NCI-H1417 (cell line): ENCODE measurements around the gene STRN.
"Not testable (repeated sequence)": the region's sequence is repeated elsewhere in the genome, so short reads cannot be mapped to it uniquely, and the experiment has no call there.

Experiments used
- DNase-seq, 3 experiments: peaks; one replicate each; lab custom pipeline; 2025; lab: John Stamatoyannopoulos, UW

The STRN gene

GRCh38 chr2:36966370-36967235 lies at the start of gene STRN:
Gene STRN, minus strand, starts transcription at chr2:36966536. Its CDS starts 73 bp downstream, at chr2:36966463.
- DNase-seq = peak; percentile 98 to 99 (median 98)

- no peak for DNase-seq
Measured at GRCh38 chr2:37013315-37013641, 46.9 kb upstream of the STRN start.

GRCh38 chr2:37011130-37011529 lies 44.8 kb upstream of the STRN start:
- no peak for DNase-seq

- peak in 1 of 3 experiments; percentile 43 for DNase-seq
Measured at GRCh38 chr2:37005118-37005868, 39.0 kb upstream of the STRN start.

GRCh38 chr2:37000988-37001556 lies 34.7 kb upstream of the STRN start:
- no peak for DNase-seq

GRCh38 chr2:37000318-37000717 lies 34.0 kb upstream of the STRN start:
- DNase-seq = no peak

- not testable (repeated sequence) for DNase-seq
Measured at GRCh38 chr2:36999416-36999815, 33.1 kb upstream of the STRN start.

- no peak for DNase-seq
Measured at GRCh38 chr2:36993841-36994620, 27.7 kb upstream of the STRN start.

GRCh38 chr2:36988008-36988407 lies 21.7 kb upstream of the STRN start:
- DNase-seq = no peak

GRCh38 chr2:36982467-36982866 lies 16.1 kb upstream of the STRN start:
- no peak for DNase-seq

GRCh38 chr2:36981911-36982310 lies 15.6 kb upstream of the STRN start:
- no peak for DNase-seq

GRCh38 chr2:36979007-36979406 lies 12.7 kb upstream of the STRN start:
- DNase-seq = not testable (repeated sequence)

GRCh38 chr2:36976065-36976464 lies 9.7 kb upstream of the STRN start:
- DNase-seq = no peak

GRCh38 chr2:36975306-36975705 lies 9.0 kb upstream of the STRN start:
- no peak for DNase-seq

GRCh38 chr2:36973320-36973719 lies 7.0 kb upstream of the STRN start:
- no peak for DNase-seq

GRCh38 chr2:36971990-36972389 lies 5.7 kb upstream of the STRN start:
- DNase-seq = no peak

GRCh38 chr2:36967236-36967876 lies 1.0 kb upstream of the STRN start:
- DNase-seq = peak in 2 of 3 experiments; percentile 49 to 71

GRCh38 chr2:36965751-36966369 lies 476 bp downstream of the STRN start:
- DNase-seq = peak in 2 of 3 experiments; percentile 59 to 87

- no peak for DNase-seq
Measured at GRCh38 chr2:36965206-36965605, 1.1 kb downstream of the STRN start.

GRCh38 chr2:36964496-36965058 lies 1.8 kb downstream of the STRN start:
- no peak for DNase-seq

- DNase-seq = no peak
Measured at GRCh38 chr2:36963734-36964133, 2.6 kb downstream of the STRN start.
